ENCODE measurements around the gene LNX1.

LNX1 gene

GRCh38 chr4:53576676-53577372 lies 14.5 kb downstream of the LNX1 start:
- H3K4me3 ChIP-seq (ENCODE audit: low read length), result no peak overlapping the region
- no peaks in the 10 kb centered on the region for H3K36me3 ChIP-seq (ENCODE audit: control insufficient read depth, insufficient read depth, low read length)
- H3K18ac ChIP-seq (ENCODE audit: low read length), result no peak overlapping the region
- H3K79me2 ChIP-seq (ENCODE audit: control insufficient read depth, insufficient read depth, low read length), result no peaks in the 10 kb centered on the region
- WGBS (ENCODE audit: extremely low coverage, insufficient coverage, low lambda C conversion rate), result no CpG with 5 or more reads among the region's 2 CpGs
- no peak overlapping the region for H3K4ac ChIP-seq (ENCODE audit: low read depth, low read length)
- H2BK120ac ChIP-seq (ENCODE audit: low read depth, low read length), result no peak overlapping the region
- no peak overlapping the region for H4K8ac ChIP-seq (ENCODE audit: low read depth, low read length)
- no peaks in the 10 kb centered on the region for H3K79me1 ChIP-seq (ENCODE audit: low read length)
- H3K4me2 ChIP-seq (ENCODE audit: low read length), result no peak overlapping the region
- no peak overlapping the region for H2BK5ac ChIP-seq (ENCODE audit: low read length)
- no peak for DNase-seq
- no peak overlapping the region for H3K27ac ChIP-seq (ENCODE audit: low read depth, low read length)
- no peaks in the 10 kb centered on the region for H3K4me1 ChIP-seq (ENCODE audit: control insufficient read depth, low read depth, low read length)
- H2BK15ac ChIP-seq (replicated peaks; ENCODE audit: low read depth), result no peak overlapping the region
- no peak overlapping the region for H2AK5ac ChIP-seq (ENCODE audit: low read length)
- no peaks in the 10 kb centered on the region for H3K27me3 ChIP-seq (ENCODE audit: insufficient read depth, low read length, poor library complexity)
- H3K56ac ChIP-seq (ENCODE audit: low read length), result no peak overlapping the region
- no peak overlapping the region for H3K23ac ChIP-seq (ENCODE audit: low read length)
- H4K5ac ChIP-seq (ENCODE audit: low read length), result no peak overlapping the region
- H3K9ac ChIP-seq (ENCODE audit: low read length), result no peak overlapping the region

GRCh38 chr4:53576071-53576617 lies 15.1 kb downstream of the LNX1 start:
- H3K4me1 ChIP-seq (ENCODE audit: control insufficient read depth, low read depth, low read length), result no peaks in the 10 kb centered on the region
- H4K8ac ChIP-seq (ENCODE audit: low read depth, low read length), result no peak overlapping the region
- no CpG with 5 or more reads among the region's 9 CpGs for WGBS (ENCODE audit: extremely low coverage, insufficient coverage, low lambda C conversion rate)
- H3K4me3 ChIP-seq (ENCODE audit: low read length), result no peak overlapping the region
- H2BK120ac ChIP-seq (ENCODE audit: low read depth, low read length), result no peak overlapping the region
- no peak overlapping the region for H2BK15ac ChIP-seq (replicated peaks; ENCODE audit: low read depth)
- no peak overlapping the region for H2AK5ac ChIP-seq (ENCODE audit: low read length)
- H3K23ac ChIP-seq (ENCODE audit: low read length), result no peak overlapping the region
- no peak overlapping the region for H3K18ac ChIP-seq (ENCODE audit: low read length)
- no peaks in the 10 kb centered on the region for H3K27me3 ChIP-seq (ENCODE audit: insufficient read depth, low read length, poor library complexity)
- no peak overlapping the region for H3K9ac ChIP-seq (ENCODE audit: low read length)
- no peaks in the 10 kb centered on the region for H3K79me1 ChIP-seq (ENCODE audit: low read length)
- H4K5ac ChIP-seq (ENCODE audit: low read length), result no peak overlapping the region
- H3K4ac ChIP-seq (ENCODE audit: low read depth, low read length), result no peak overlapping the region
- no peaks in the 10 kb centered on the region for H3K79me2 ChIP-seq (ENCODE audit: control insufficient read depth, insufficient read depth, low read length)
- no peak overlapping the region for H3K56ac ChIP-seq (ENCODE audit: low read length)
- no peak overlapping the region for H2BK5ac ChIP-seq (ENCODE audit: low read length)
- no peak overlapping the region for H3K4me2 ChIP-seq (ENCODE audit: low read length)
- DNase-seq, result no peak
- H3K27ac ChIP-seq (ENCODE audit: low read depth, low read length), result no peak overlapping the region
- H3K36me3 ChIP-seq (ENCODE audit: control insufficient read depth, insufficient read depth, low read length), result no peaks in the 10 kb centered on the region

- Histone ChIP-seq H3K79me1 (ENCODE audit: low read length) (no peaks in the 10 kb centered on the region), H3K56ac (ENCODE audit: low read length) (no peak overlapping the region), H4K5ac (ENCODE audit: low read length) (no peak overlapping the region), H3K4me2 (ENCODE audit: low read length) (no peak overlapping the region), H2BK15ac (replicated peaks; ENCODE audit: low read depth) (no peak overlapping the region), H3K79me2 (ENCODE audit: control insufficient read depth, insufficient read depth, low read length) (no peaks in the 10 kb centered on the region), H2AK5ac (ENCODE audit: low read length) (no peak overlapping the region), H2BK120ac (ENCODE audit: low read depth, low read length) (no peak overlapping the region), H4K8ac (ENCODE audit: low read depth, low read length) (no peak overlapping the region), H3K27ac (ENCODE audit: low read depth, low read length) (no peak overlapping the region), H3K36me3 (ENCODE audit: control insufficient read depth, insufficient read depth, low read length) (no peaks in the 10 kb centered on the region), H3K4me3 (ENCODE audit: low read length) (no peak overlapping the region), H3K9ac (ENCODE audit: low read length) (no peak overlapping the region), H2BK5ac (ENCODE audit: low read length) (no peak overlapping the region), H3K4me1 (ENCODE audit: control insufficient read depth, low read depth, low read length) (no peaks in the 10 kb centered on the region), H3K23ac (ENCODE audit: low read length) (no peak overlapping the region), H3K18ac (ENCODE audit: low read length) (no peak overlapping the region), H3K4ac (ENCODE audit: low read depth, low read length) (no peak overlapping the region), H3K27me3 (ENCODE audit: insufficient read depth, low read length, poor library complexity) (no peaks in the 10 kb centered on the region)
- no CpG with 5 or more reads among the region's 4 CpGs for WGBS (ENCODE audit: extremely low coverage, insufficient coverage, low lambda C conversion rate)
- no peak for DNase-seq
Observed at GRCh38 chr4:53575552-53575951, 15.7 kb downstream of the LNX1 start.

- H4K5ac ChIP-seq (ENCODE audit: low read length), result no peak overlapping the region
- H3K36me3 ChIP-seq (ENCODE audit: control insufficient read depth, insufficient read depth, low read length), result no peaks in the 10 kb centered on the region
- H3K4ac ChIP-seq (ENCODE audit: low read depth, low read length), result no peak overlapping the region
- H3K23ac ChIP-seq (ENCODE audit: low read length), result no peak overlapping the region
- no CpG with 5 or more reads among the region's 1 CpG for WGBS (ENCODE audit: extremely low coverage, insufficient coverage, low lambda C conversion rate)
- no peaks in the 10 kb centered on the region for H3K79me1 ChIP-seq (ENCODE audit: low read length)
- DNase-seq, result no peak
- no peak overlapping the region for H4K8ac ChIP-seq (ENCODE audit: low read depth, low read length)
- H3K27me3 ChIP-seq (ENCODE audit: insufficient read depth, low read length, poor library complexity), result no peaks in the 10 kb centered on the region
- no peak overlapping the region for H3K4me2 ChIP-seq (ENCODE audit: low read length)
- H2BK120ac ChIP-seq (ENCODE audit: low read depth, low read length), result no peak overlapping the region
- no peak overlapping the region for H3K18ac ChIP-seq (ENCODE audit: low read length)
- no peak overlapping the region for H3K4me3 ChIP-seq (ENCODE audit: low read length)
- no peak overlapping the region for H3K56ac ChIP-seq (ENCODE audit: low read length)
- H3K4me1 ChIP-seq (ENCODE audit: control insufficient read depth, low read depth, low read length), result no peaks in the 10 kb centered on the region
- no peaks in the 10 kb centered on the region for H3K79me2 ChIP-seq (ENCODE audit: control insufficient read depth, insufficient read depth, low read length)
- no peak overlapping the region for H2BK5ac ChIP-seq (ENCODE audit: low read length)
- no peak overlapping the region for H2BK15ac ChIP-seq (replicated peaks; ENCODE audit: low read depth)
- no peak overlapping the region for H3K27ac ChIP-seq (ENCODE audit: low read depth, low read length)
- no peak overlapping the region for H2AK5ac ChIP-seq (ENCODE audit: low read length)
- H3K9ac ChIP-seq (ENCODE audit: low read length), result no peak overlapping the region
Observed at GRCh38 chr4:53574528-53574927, 16.8 kb downstream of the LNX1 start.

- H2AK5ac ChIP-seq (ENCODE audit: low read length), result no peak overlapping the region
- H3K9ac ChIP-seq (ENCODE audit: low read length), result no peak overlapping the region
- no peak overlapping the region for H3K4me3 ChIP-seq (ENCODE audit: low read length)
- no peak overlapping the region for H3K4me2 ChIP-seq (ENCODE audit: low read length)
- no peak overlapping the region for H4K8ac ChIP-seq (ENCODE audit: low read depth, low read length)
- H3K18ac ChIP-seq (ENCODE audit: low read length), result no peak overlapping the region
- H3K79me1 ChIP-seq (ENCODE audit: low read length), result no peaks in the 10 kb centered on the region
- H3K56ac ChIP-seq (ENCODE audit: low read length), result no peak overlapping the region
- whole genome bisulfite sequencing (ENCODE audit: extremely low coverage, insufficient coverage, low lambda C conversion rate), result no CpG with 5 or more reads among the region's 3 CpGs
- H2BK5ac ChIP-seq (ENCODE audit: low read length), result no peak overlapping the region
- H3K4ac ChIP-seq (ENCODE audit: low read depth, low read length), result no peak overlapping the region
- H3K4me1 ChIP-seq (ENCODE audit: control insufficient read depth, low read depth, low read length), result no peaks in the 10 kb centered on the region
- H2BK120ac ChIP-seq (ENCODE audit: low read depth, low read length), result no peak overlapping the region
- no peaks in the 10 kb centered on the region for H3K79me2 ChIP-seq (ENCODE audit: control insufficient read depth, insufficient read depth, low read length)
- H3K36me3 ChIP-seq (ENCODE audit: control insufficient read depth, insufficient read depth, low read length), result no peaks in the 10 kb centered on the region
- H4K5ac ChIP-seq (ENCODE audit: low read length), result no peak overlapping the region
- H2BK15ac ChIP-seq (replicated peaks; ENCODE audit: low read depth), result no peak overlapping the region
- DNase-seq, result no peak
- no peak overlapping the region for H3K23ac ChIP-seq (ENCODE audit: low read length)
- no peak overlapping the region for H3K27ac ChIP-seq (ENCODE audit: low read depth, low read length)
- H3K27me3 ChIP-seq (ENCODE audit: insufficient read depth, low read length, poor library complexity), result no peaks in the 10 kb centered on the region
Observed at GRCh38 chr4:53573696-53574095, 17.6 kb downstream of the LNX1 start.

GRCh38 chr4:53572600-53572994 lies 18.7 kb downstream of the LNX1 start:
- no peak overlapping the region for H3K23ac ChIP-seq (ENCODE audit: low read length)
- H3K56ac ChIP-seq (ENCODE audit: low read length), result no peak overlapping the region
- H3K79me1 ChIP-seq (ENCODE audit: low read length), result no peaks in the 10 kb centered on the region
- no peaks in the 10 kb centered on the region for H3K27me3 ChIP-seq (ENCODE audit: insufficient read depth, low read length, poor library complexity)
- no CpG with 5 or more reads among the region's 2 CpGs for WGBS (ENCODE audit: extremely low coverage, insufficient coverage, low lambda C conversion rate)
- H3K9ac ChIP-seq (ENCODE audit: low read length), result no peak overlapping the region
- no peak overlapping the region for H3K4me2 ChIP-seq (ENCODE audit: low read length)
- no peaks in the 10 kb centered on the region for H3K36me3 ChIP-seq (ENCODE audit: control insufficient read depth, insufficient read depth, low read length)
- no peak overlapping the region for H2BK15ac ChIP-seq (replicated peaks; ENCODE audit: low read depth)
- no peak overlapping the region for H2BK5ac ChIP-seq (ENCODE audit: low read length)
- no peaks in the 10 kb centered on the region for H3K4me1 ChIP-seq (ENCODE audit: control insufficient read depth, low read depth, low read length)
- H3K79me2 ChIP-seq (ENCODE audit: control insufficient read depth, insufficient read depth, low read length), result no peaks in the 10 kb centered on the region
- H2AK5ac ChIP-seq (ENCODE audit: low read length), result no peak overlapping the region
- no peak overlapping the region for H3K27ac ChIP-seq (ENCODE audit: low read depth, low read length)
- no peak overlapping the region for H3K4ac ChIP-seq (ENCODE audit: low read depth, low read length)
- no peak for DNase-seq
- no peak overlapping the region for H4K5ac ChIP-seq (ENCODE audit: low read length)
- H4K8ac ChIP-seq (ENCODE audit: low read depth, low read length), result no peak overlapping the region
- no peak overlapping the region for H3K4me3 ChIP-seq (ENCODE audit: low read length)
- H2BK120ac ChIP-seq (ENCODE audit: low read depth, low read length), result no peak overlapping the region
- no peak overlapping the region for H3K18ac ChIP-seq (ENCODE audit: low read length)
